PFSK-1 (cell line): ENCODE measurements around the gene RAB3GAP2.

Source experiments
- POLR2AphosphoS5 ChIP-seq: IDR thresholded peaks from 2 replicates; pipeline ENCODE4 v1.6.1; 2012; ENCODE audit warnings: low read depth, mild to moderate bottlenecking, control low read depth, low read length, moderate library complexity
- TAF1 ChIP-seq: IDR thresholded peaks from 2 replicates; pipeline ENCODE4 v1.6.1; 2012; ENCODE audit warnings: low read length, control low read depth, borderline replicate concordance; ENCODE audit not compliant: insufficient read depth

DNA sequence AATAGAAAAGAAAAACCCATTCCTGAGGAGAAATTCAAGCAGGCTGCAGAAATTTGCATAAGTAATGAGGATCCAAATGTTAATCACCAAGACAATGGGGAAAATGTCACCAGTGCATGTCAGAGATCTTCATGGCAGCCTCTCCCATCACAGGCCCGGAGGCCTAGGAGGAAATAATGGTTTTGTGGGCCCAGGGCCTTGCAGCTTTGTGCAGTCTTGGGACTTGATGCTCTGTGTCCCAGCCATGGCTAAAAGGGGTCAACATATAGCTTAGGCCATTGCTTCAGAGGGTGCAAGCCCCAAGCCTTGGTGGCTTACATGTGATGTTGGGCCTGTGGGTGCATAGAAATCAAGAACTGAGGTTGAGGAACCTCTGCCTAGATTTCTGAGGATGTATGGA, 22.7 kb downstream of the RAB3GAP2 start:
- TF ChIP-seq TAF1 = no peak
- no peak for TF ChIP-seq POLR2AphosphoS5
